IgD-negative memory B cell (primary cell): ENCODE data around the gene RENBP. TPM values are rescaled to one million over a fixed set of nuclear protein-coding genes. Genes with fewer than 3 reads are reported as not detected.

Experiments
- H3K27ac Mint-ChIP-seq, 3 donors: one replicate each; pipeline ENCODE4 v1.8.0; 2020 to 2022; ENCODE audit warnings: mild to moderate bottlenecking in 3 of 3, mixed read lengths in 3 of 3, moderate library complexity in 1 of 3
- H3K27me3 Mint-ChIP-seq: one replicate; pipeline ENCODE4 v1.8.0; 2021; ENCODE audit warnings: mixed read lengths
- H3K36me3 Mint-ChIP-seq: one replicate; pipeline ENCODE4 v1.8.0; 2020; ENCODE audit warnings: mild to moderate bottlenecking, mixed read lengths
- H3K4me1 Mint-ChIP-seq, 3 donors: one replicate each; pipeline ENCODE4 v1.8.0; 2020 to 2022; ENCODE audit warnings: mixed read lengths in 3 of 3, mild to moderate bottlenecking in 1 of 3
- H3K4me3 Mint-ChIP-seq, 4 donors: one replicate each; pipeline ENCODE4 v1.8.0; 2020 to 2022; ENCODE audit warnings: mild to moderate bottlenecking in 4 of 4, mixed read lengths in 4 of 4, moderate library complexity in 3 of 4
- H3K9me3 Mint-ChIP-seq, 3 donors: one replicate each; pipeline ENCODE4 v1.8.0; 2020 to 2021; ENCODE audit warnings: mixed read lengths in 3 of 3, mild to moderate bottlenecking in 1 of 3
- polyA plus RNA-seq: library from polyadenylated mRNA; unstranded; fragments of 300-500 nt; fragmentation: Illumina TruSeq; gene quantifications from one replicate; pipeline ENCODE4 v1.2.3, GENCODE V29; 2021

The RENBP gene
- polyA plus RNA-seq, 1 donor from 2014 or later = 1.2 TPM

GRCh38 chrX:153953892-153954557 is 9.6 kb upstream of the RENBP start:
- Mint-ChIP-seq H3K27me3 (no peaks in the 10 kb centered on the region), H3K4me1 (peaks cover 3 to 4% (median 3%) of the 10 kb centered on the region in 3 donors), H3K27ac (peak overlapping the region in 1 of 3 donors; percentile 31), H3K4me3 (peak overlapping the region in 1 of 4 donors; percentile 9), H3K9me3 (no peaks in the 10 kb centered on the region), H3K36me3 (peaks cover 5% of the 10 kb centered on the region)

GRCh38 chrX:153953342-153953830 is 8.9 kb upstream of the RENBP start:
- Mint-ChIP-seq H3K36me3 (peaks cover 5% of the 10 kb centered on the region), H3K4me3 (peak overlapping the region in 1 of 4 donors; percentile 14), H3K27me3 (no peaks in the 10 kb centered on the region)

GRCh38 chrX:153952373-153953026 is 8.1 kb upstream of the RENBP start:
- peaks cover 3% of the 10 kb centered on the region for H3K36me3 Mint-ChIP-seq
- H3K27me3 Mint-ChIP-seq = no peaks in the 10 kb centered on the region
- H3K4me1 Mint-ChIP-seq = peaks cover 4 to 6% (median 4%) of the 10 kb centered on the region in 3 donors
- H3K27ac Mint-ChIP-seq = peak overlapping the region in 1 of 3 donors; percentile 45
- H3K4me3 Mint-ChIP-seq = peak overlapping the region in 1 of 4 donors; percentile 37
- H3K9me3 Mint-ChIP-seq = no peaks in the 10 kb centered on the region

More at GRCh38 chrX:153953342-153953830, 8.9 kb upstream of the RENBP start:
- Mint-ChIP-seq H3K27ac (peak overlapping the region; percentile 13 to 76 (median 45)), H3K9me3 (no peaks in the 10 kb centered on the region), H3K4me1 (peaks cover 3 to 4% (median 3%) of the 10 kb centered on the region in 3 donors)

- Mint-ChIP-seq H3K27me3 (no peaks in the 10 kb centered on the region), H3K4me1 (peaks cover 7 to 10% (median 7%) of the 10 kb centered on the region in 3 donors), H3K27ac (peak overlapping the region in 1 of 3 donors; percentile 43), H3K9me3 (no peaks in the 10 kb centered on the region), H3K36me3 (peaks cover 4% of the 10 kb centered on the region), H3K4me3 (no peak overlapping the region)
These were observed 7.4 kb upstream of the RENBP start for GRCh38 chrX:153951683-153952372.

GRCh38 chrX:153950127-153950526 is 5.7 kb upstream of the RENBP start:
- Mint-ChIP-seq H3K27ac (no peak overlapping the region), H3K4me3 (no peak overlapping the region)

GRCh38 chrX:153948847-153949805 is 4.7 kb upstream of the RENBP start:
- Mint-ChIP-seq H3K36me3 (peaks cover 2% of the 10 kb centered on the region), H3K4me1 (peaks cover 7 to 13% (median 10%) of the 10 kb centered on the region in 3 donors), H3K27ac (peak overlapping the region in 2 of 3 donors; percentile 23 to 35), H3K4me3 (peak overlapping the region in 1 of 4 donors; percentile 22), H3K9me3 (no peaks in the 10 kb centered on the region), H3K27me3 (peaks cover 1% of the 10 kb centered on the region)

More at GRCh38 chrX:153950127-153950526, 5.7 kb upstream of the RENBP start:
- Mint-ChIP-seq H3K9me3 (no peaks in the 10 kb centered on the region), H3K27me3 (no peaks in the 10 kb centered on the region), H3K4me1 (peaks cover 7 to 11% (median 10%) of the 10 kb centered on the region in 3 donors), H3K36me3 (peaks cover 4% of the 10 kb centered on the region)

GRCh38 chrX:153948002-153948466 is 3.6 kb upstream of the RENBP start:
- no peak overlapping the region for H3K4me3 Mint-ChIP-seq
- peak overlapping the region in 2 of 3 donors; percentile 35 to 67 for H3K27ac Mint-ChIP-seq
- H3K4me1 Mint-ChIP-seq = peaks cover 4 to 10% (median 6%) of the 10 kb centered on the region in 3 donors
- H3K27me3 Mint-ChIP-seq = peaks cover 1% of the 10 kb centered on the region
- H3K9me3 Mint-ChIP-seq = no peaks in the 10 kb centered on the region
- peaks cover 2% of the 10 kb centered on the region for H3K36me3 Mint-ChIP-seq

- peaks cover 1% of the 10 kb centered on the region for H3K27me3 Mint-ChIP-seq
- no peaks in the 10 kb centered on the region for H3K9me3 Mint-ChIP-seq
- peaks cover 4 to 10% (median 6%) of the 10 kb centered on the region in 3 donors for H3K4me1 Mint-ChIP-seq
- peaks cover 2% of the 10 kb centered on the region for H3K36me3 Mint-ChIP-seq
- peak overlapping the region in 2 of 4 donors; percentile 43 to 63 for H3K4me3 Mint-ChIP-seq
- H3K27ac Mint-ChIP-seq = peak overlapping the region in 2 of 3 donors; percentile 75 to 90
These were observed 2.7 kb upstream of the RENBP start for GRCh38 chrX:153947009-153947769.

GRCh38 chrX:153945956-153946943 is 1.8 kb upstream of the RENBP start:
- Mint-ChIP-seq H3K27ac (peak overlapping the region in 1 of 3 donors; percentile 14), H3K4me1 (peaks cover 4 to 11% (median 6%) of the 10 kb centered on the region in 3 donors), H3K9me3 (no peaks in the 10 kb centered on the region), H3K27me3 (peaks cover 1% of the 10 kb centered on the region), H3K36me3 (peaks cover 3% of the 10 kb centered on the region), H3K4me3 (no peak overlapping the region)

- no peaks in the 10 kb centered on the region for H3K9me3 Mint-ChIP-seq
- peak overlapping the region in 2 of 3 donors; percentile 7 to 98 for H3K27ac Mint-ChIP-seq
- H3K4me1 Mint-ChIP-seq = peaks cover 6 to 13% (median 6%) of the 10 kb centered on the region in 3 donors
- H3K27me3 Mint-ChIP-seq = peaks cover 3% of the 10 kb centered on the region
- H3K4me3 Mint-ChIP-seq = peak overlapping the region in 2 of 4 donors; percentile 77 to 89
- peaks cover 5% of the 10 kb centered on the region for H3K36me3 Mint-ChIP-seq
These were observed 332 bp upstream of the RENBP start for GRCh38 chrX:153944800-153945150.

- H3K27me3 Mint-ChIP-seq = peaks cover 3% of the 10 kb centered on the region
- H3K4me1 Mint-ChIP-seq = peaks cover 0 to 14% (median 6%) of the 10 kb centered on the region in 3 donors
- no peaks in the 10 kb centered on the region for H3K9me3 Mint-ChIP-seq
- peaks cover 3% of the 10 kb centered on the region for H3K36me3 Mint-ChIP-seq
- H3K4me3 Mint-ChIP-seq = peak overlapping the region in 2 of 4 donors; percentile 23 to 31
- peak overlapping the region in 1 of 3 donors; percentile 36 for H3K27ac Mint-ChIP-seq
These were observed 2.8 kb downstream of the RENBP start for GRCh38 chrX:153941336-153942252.
